Measurements from ENCODE around the gene ACER1.
A peak's percentile ranks its signal among the peaks of the same experiment; 100 is the strongest.
"Not testable (repeated sequence)": the region's sequence is repeated elsewhere in the genome, so short reads cannot be mapped to it uniquely, and the experiment has no call there.

Gene ACER1

GRCh38 chr19:6297202-6297601 is 36.2 kb downstream of the ACER1 start:
- no peak for DNase-seq (ENCODE audit: extremely low read depth in 1 of 2, low read depth in 1 of 2)

GRCh38 chr19:6292006-6292405 is 41.4 kb downstream of the ACER1 start:
- no peak for DNase-seq (ENCODE audit: extremely low read depth in 1 of 2, low read depth in 1 of 2)

- DNase-seq (ENCODE audit: extremely low read depth in 1 of 2, low read depth in 1 of 2), result no peak
These were observed 44.7 kb downstream of the ACER1 start for GRCh38 chr19:6288737-6289136.

GRCh38 chr19:6287269-6287885 is 46.0 kb downstream of the ACER1 start:
- no peak for DNase-seq (ENCODE audit: extremely low read depth in 1 of 2, low read depth in 1 of 2)

GRCh38 chr19:6286676-6287075 is 46.7 kb downstream of the ACER1 start:
- DNase-seq (ENCODE audit: extremely low read depth in 1 of 2, low read depth in 1 of 2), result no peak

GRCh38 chr19:6282393-6282792 is 51.0 kb downstream of the ACER1 start:
- DNase-seq (ENCODE audit: extremely low read depth in 1 of 2, low read depth in 1 of 2), result not testable (repeated sequence)

- DNase-seq (ENCODE audit: extremely low read depth in 1 of 2, low read depth in 1 of 2), result peak; percentile 95 to 97
These were observed 53.4 kb downstream of the ACER1 start, which contains the start of gene MLLT1 for GRCh38 chr19:6279931-6280591. MLLT1 (minus strand) TSS chr19:6279975; CDS start chr19:6279784, 191 bp downstream.

GRCh38 chr19:6279620-6279930 is 53.8 kb downstream of the ACER1 start:
- DNase-seq (ENCODE audit: extremely low read depth in 1 of 2, low read depth in 1 of 2), result no peak

GRCh38 chr19:6278740-6279619 is 54.4 kb downstream of the ACER1 start:
- no peak for DNase-seq (ENCODE audit: extremely low read depth in 1 of 2, low read depth in 1 of 2)

- no peak for DNase-seq (ENCODE audit: extremely low read depth in 1 of 2, low read depth in 1 of 2)
These were observed 55.4 kb downstream of the ACER1 start for GRCh38 chr19:6278051-6278450.

- no peak for DNase-seq (ENCODE audit: extremely low read depth in 1 of 2, low read depth in 1 of 2)
These were observed 57.0 kb downstream of the ACER1 start for GRCh38 chr19:6276447-6276846.

- no peak for DNase-seq (ENCODE audit: extremely low read depth in 1 of 2, low read depth in 1 of 2)
These were observed 58.2 kb downstream of the ACER1 start for GRCh38 chr19:6275170-6275744.

GRCh38 chr19:6274756-6275155 is 58.7 kb downstream of the ACER1 start:
- DNase-seq (ENCODE audit: extremely low read depth in 1 of 2, low read depth in 1 of 2), result no peak

GRCh38 chr19:6273701-6274601 is 59.5 kb downstream of the ACER1 start:
- no peak for DNase-seq (ENCODE audit: extremely low read depth in 1 of 2, low read depth in 1 of 2)

GRCh38 chr19:6272913-6273600 is 60.4 kb downstream of the ACER1 start:
- DNase-seq (ENCODE audit: extremely low read depth in 1 of 2, low read depth in 1 of 2), result no peak

- DNase-seq (ENCODE audit: extremely low read depth in 1 of 2, low read depth in 1 of 2), result no peak
These were observed 61.0 kb downstream of the ACER1 start for GRCh38 chr19:6272411-6272791.

GRCh38 chr19:6271721-6272410 is 61.5 kb downstream of the ACER1 start:
- no peak for DNase-seq (ENCODE audit: extremely low read depth in 1 of 2, low read depth in 1 of 2)

GRCh38 chr19:6271251-6271650 is 62.2 kb downstream of the ACER1 start:
- no peak for DNase-seq (ENCODE audit: extremely low read depth in 1 of 2, low read depth in 1 of 2)

- no peak for DNase-seq (ENCODE audit: extremely low read depth in 1 of 2, low read depth in 1 of 2)
These were observed 62.6 kb downstream of the ACER1 start for GRCh38 chr19:6270822-6271221.
